OCI-LY1 (cell line): ENCODE data around the gene FGGY.

ENCODE experiments used
- EZH2 ChIP-seq: fragments of 200-600 bp; sonication (generic), shearing (Covaris generic); IDR thresholded peaks from 2 replicates; pipeline ENCODE4 v1.8.0; 2017; ENCODE audit warnings: borderline replicate concordance, mixed run types, mild to moderate bottlenecking, antibody characterized with exemption, low read length, moderate library complexity, mixed read lengths
- TF ChIP-seq, protein P1 (sequence below): fragments of 200-600 bp; sonication (generic), shearing (Covaris generic); IDR thresholded peaks from 2 replicates; pipeline ENCODE4 v1.5.1; 2017; ENCODE audit warnings: mild to moderate bottlenecking, antibody characterized with exemption, low read length, moderate library complexity, mixed read lengths

DNA sequence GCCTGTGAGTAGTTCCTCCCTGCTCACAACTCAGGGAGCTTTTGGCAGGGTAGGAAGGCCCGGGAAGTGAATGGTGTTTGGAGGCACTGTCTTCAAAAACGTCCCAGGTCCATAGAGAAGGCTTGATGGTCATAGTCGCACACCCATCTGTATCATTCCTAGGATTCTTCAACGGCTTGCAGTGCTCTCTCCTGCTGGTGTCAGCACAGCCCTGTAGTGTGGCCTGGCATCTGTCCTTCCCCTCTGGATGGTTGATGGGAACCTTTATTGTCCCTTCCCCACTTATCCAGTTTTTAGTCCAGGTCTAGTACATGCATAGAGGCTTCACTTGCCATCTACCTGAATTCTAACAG lies 375.0 kb downstream of the FGGY start:
- TF ChIP-seq, protein P1, sequence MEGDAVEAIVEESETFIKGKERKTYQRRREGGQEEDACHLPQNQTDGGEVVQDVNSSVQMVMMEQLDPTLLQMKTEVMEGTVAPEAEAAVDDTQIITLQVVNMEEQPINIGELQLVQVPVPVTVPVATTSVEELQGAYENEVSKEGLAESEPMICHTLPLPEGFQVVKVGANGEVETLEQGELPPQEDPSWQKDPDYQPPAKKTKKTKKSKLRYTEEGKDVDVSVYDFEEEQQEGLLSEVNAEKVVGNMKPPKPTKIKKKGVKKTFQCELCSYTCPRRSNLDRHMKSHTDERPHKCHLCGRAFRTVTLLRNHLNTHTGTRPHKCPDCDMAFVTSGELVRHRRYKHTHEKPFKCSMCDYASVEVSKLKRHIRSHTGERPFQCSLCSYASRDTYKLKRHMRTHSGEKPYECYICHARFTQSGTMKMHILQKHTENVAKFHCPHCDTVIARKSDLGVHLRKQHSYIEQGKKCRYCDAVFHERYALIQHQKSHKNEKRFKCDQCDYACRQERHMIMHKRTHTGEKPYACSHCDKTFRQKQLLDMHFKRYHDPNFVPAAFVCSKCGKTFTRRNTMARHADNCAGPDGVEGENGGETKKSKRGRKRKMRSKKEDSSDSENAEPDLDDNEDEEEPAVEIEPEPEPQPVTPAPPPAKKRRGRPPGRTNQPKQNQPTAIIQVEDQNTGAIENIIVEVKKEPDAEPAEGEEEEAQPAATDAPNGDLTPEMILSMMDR: no peak
- no peak for TF ChIP-seq EZH2
